NB4 (cell line): ENCODE results near the gene RFTN1.

Experiments used
- DNase-seq: peaks from one replicate; pipeline ENCODE4 v3.0.0; 2010; ENCODE audit warnings: low read depth
- H3K4me3 ChIP-seq: one replicate; pipeline ENCODE4 v1.5.1; 2011; ENCODE audit warnings: mild to moderate bottlenecking, low read depth, low read length, moderate library complexity
- CTCF ChIP-seq: IDR thresholded peaks from one replicate; pipeline ENCODE4 v1.5.1; 2012; ENCODE audit warnings: low read depth, low read length
- MAX ChIP-seq: IDR thresholded peaks from 2 replicates; pipeline ENCODE4 v1.6.1; 2011; ENCODE audit warnings: low read depth, low read length
- MYC ChIP-seq: IDR thresholded peaks from 2 replicates; pipeline ENCODE4 v1.6.1; 2011; ENCODE audit warnings: low read depth, low read length
- POLR2A ChIP-seq: IDR thresholded peaks from 2 replicates; pipeline ENCODE4 v1.6.1; 2011; ENCODE audit warnings: mild to moderate bottlenecking; ENCODE audit not compliant: insufficient read length; ENCODE audit errors: extremely low read depth

The RFTN1 gene

DNA sequence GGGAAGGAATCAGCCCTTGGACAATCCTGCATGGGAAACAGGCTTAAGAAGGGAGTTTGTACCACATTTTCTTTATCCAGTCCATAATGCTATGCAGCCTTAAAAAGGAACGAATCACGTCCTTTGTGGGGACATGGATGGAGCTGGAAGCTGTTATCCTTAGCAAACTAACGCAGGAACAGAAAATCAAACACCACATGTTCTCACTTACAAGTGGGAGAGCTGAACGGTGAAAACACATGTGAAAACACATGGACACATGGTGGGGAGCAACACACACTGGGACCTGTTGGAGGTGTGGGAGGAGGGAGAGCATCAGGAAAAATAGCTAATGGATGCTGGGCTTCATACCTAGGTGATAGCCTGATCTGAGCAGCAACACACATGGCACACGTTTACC lies 178.2 kb downstream of the RFTN1 start:
- H3K4me3 ChIP-seq = no peak overlapping the region
- DNase-seq = no peak
- TF ChIP-seq MYC (no peak), CTCF (no peak), MAX (no peak), POLR2A (no peak)

DNA sequence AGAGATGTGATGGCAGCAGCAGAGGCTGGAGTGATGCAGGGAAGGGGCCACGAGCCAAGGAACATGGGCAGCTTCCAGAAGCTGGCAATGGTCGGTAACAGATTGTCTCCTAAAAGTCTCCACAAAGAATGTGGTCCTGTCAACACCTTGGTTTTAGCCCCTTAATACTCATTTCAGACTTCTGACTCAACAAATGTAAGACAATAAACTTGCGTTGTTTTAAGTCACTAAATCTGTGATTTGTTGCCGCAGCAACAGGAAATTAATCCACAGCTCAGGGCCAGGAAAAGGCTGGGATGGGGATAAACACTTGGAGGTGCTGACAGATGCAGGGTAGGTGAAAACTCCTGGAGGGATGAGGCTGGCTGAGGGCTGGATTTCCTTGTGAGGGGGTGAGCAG lies 178.6 kb downstream of the RFTN1 start:
- DNase-seq = no peak
- no peak for TF ChIP-seq MAX
- TF ChIP-seq CTCF = no peak
- no peak for TF ChIP-seq MYC
- no peak for TF ChIP-seq POLR2A
- no peak overlapping the region for H3K4me3 ChIP-seq

- DNase-seq = no peak
- TF ChIP-seq POLR2A (no peak), MYC (no peak), MAX (no peak), CTCF (no peak)
- H3K4me3 ChIP-seq = no peak overlapping the region
Measured at GRCh38 chr3:16332904-16333426, 180.5 kb downstream of the RFTN1 start.

- DNase-seq = no peak
- TF ChIP-seq MAX (no peak), POLR2A (no peak), CTCF (no peak), MYC (no peak)
Measured at GRCh38 chr3:16331319-16331883, 182.1 kb downstream of the RFTN1 start.

GRCh38 chr3:16330351-16330750 lies 183.1 kb downstream of the RFTN1 start:
- TF ChIP-seq POLR2A (no peak), MAX (no peak), MYC (no peak), CTCF (no peak)
- no peak overlapping the region for H3K4me3 ChIP-seq
- no peak for DNase-seq

More at GRCh38 chr3:16331319-16331883, 182.1 kb downstream of the RFTN1 start:
- H3K4me3 ChIP-seq = no peak overlapping the region
